ENCODE measurements around the gene MAPKBP1. TPM values are rescaled to one million over a fixed set of nuclear protein-coding genes. Genes with fewer than 3 reads are reported as not detected.
"Not testable (repeated sequence)": the region's sequence is repeated elsewhere in the genome, so short reads cannot be mapped to it uniquely, and the experiment has no call there.

MAPKBP1 gene, protein sequence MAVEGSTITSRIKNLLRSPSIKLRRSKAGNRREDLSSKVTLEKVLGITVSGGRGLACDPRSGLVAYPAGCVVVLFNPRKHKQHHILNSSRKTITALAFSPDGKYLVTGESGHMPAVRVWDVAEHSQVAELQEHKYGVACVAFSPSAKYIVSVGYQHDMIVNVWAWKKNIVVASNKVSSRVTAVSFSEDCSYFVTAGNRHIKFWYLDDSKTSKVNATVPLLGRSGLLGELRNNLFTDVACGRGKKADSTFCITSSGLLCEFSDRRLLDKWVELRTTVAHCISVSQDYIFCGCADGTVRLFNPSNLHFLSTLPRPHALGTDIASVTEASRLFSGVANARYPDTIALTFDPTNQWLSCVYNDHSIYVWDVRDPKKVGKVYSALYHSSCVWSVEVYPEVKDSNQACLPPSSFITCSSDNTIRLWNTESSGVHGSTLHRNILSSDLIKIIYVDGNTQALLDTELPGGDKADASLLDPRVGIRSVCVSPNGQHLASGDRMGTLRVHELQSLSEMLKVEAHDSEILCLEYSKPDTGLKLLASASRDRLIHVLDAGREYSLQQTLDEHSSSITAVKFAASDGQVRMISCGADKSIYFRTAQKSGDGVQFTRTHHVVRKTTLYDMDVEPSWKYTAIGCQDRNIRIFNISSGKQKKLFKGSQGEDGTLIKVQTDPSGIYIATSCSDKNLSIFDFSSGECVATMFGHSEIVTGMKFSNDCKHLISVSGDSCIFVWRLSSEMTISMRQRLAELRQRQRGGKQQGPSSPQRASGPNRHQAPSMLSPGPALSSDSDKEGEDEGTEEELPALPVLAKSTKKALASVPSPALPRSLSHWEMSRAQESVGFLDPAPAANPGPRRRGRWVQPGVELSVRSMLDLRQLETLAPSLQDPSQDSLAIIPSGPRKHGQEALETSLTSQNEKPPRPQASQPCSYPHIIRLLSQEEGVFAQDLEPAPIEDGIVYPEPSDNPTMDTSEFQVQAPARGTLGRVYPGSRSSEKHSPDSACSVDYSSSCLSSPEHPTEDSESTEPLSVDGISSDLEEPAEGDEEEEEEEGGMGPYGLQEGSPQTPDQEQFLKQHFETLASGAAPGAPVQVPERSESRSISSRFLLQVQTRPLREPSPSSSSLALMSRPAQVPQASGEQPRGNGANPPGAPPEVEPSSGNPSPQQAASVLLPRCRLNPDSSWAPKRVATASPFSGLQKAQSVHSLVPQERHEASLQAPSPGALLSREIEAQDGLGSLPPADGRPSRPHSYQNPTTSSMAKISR (N-terminal part only)
- total RNA-seq (2021) (29.3 and 30.7 TPM in 2 replicates), Bru-seq, nascent RNA (percentile 64 among the genes with signal in this experiment), BruChase-seq, experiment 1, labeled RNA remaining after a 2-hour chase (percentile 71 among the genes with signal in this experiment), BruChase-seq, experiment 2, labeled RNA remaining after a 6-hour chase (percentile 82 among the genes with signal in this experiment)
- long read RNA-seq, full-length matches to known transcripts, result 1 of 20 reads
- long read RNA-seq, partial matches to known transcripts, result 17 of 20 reads
- long read RNA-seq, other reads (novel, unspliced or antisense), result 2 of 20 reads

DNA sequence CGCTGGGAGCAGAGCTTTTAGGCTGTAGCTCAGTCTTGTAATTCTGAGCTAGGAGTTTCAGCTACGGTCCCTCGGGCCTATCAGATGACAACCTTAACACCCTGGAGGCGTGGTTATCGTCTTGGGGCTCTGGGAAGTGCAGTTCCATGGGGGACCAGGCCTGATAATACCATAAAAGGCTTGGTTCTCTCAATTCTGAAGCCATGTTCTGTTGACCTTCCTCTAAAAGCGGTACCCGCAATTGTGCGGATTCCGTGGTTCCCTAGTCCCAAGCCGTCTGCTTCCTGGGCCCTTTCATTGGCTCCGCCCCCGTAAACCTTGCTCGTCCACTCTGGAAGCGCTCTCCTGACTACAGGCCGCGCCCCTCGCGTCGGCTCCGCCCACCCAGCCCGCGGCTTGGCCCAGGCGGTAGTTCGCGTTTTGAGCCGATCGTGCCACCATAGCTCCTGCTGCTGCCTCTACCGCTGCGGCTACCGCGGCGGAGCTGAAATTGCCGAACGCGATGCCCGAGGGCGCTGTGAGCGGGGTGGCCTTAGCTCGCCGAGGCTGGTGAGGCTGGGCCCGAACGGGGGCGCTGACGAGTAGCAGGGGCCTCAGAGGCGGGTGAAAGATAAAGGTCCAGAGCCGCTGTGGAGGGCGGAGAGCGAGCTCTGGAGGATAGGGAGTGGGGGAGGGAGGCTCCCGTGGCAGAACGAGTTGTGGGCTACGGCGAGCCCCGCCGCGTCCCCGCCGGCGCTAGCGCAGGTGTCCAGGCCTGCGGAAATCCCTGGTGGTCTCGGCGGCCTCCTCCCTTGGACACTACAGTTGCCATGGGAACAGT lies at the start of gene MAPKBP1:
Gene MAPKBP1, plus strand, starts transcription at position 423 of the 820 bp plus-strand sequence. CDS start 792 bp downstream, outside the sequence.
- H3K27me3 ChIP-seq (replicated peaks; ENCODE audit: insufficient read depth, low read depth, low read length, poor library complexity), result no peaks in the 10 kb centered on the region
- ChIA-PET POLR2A (ENCODE audit: low non-redundant PET) (interaction anchor here (0.6 to 0.8 kb wide), 3 partner anchors 66 to 916 kb away, joined by 3 to 4 read pairs (median 3); no protein-coding TSS in a partner anchor), CTCF (interaction anchor here (0.5 to 3.9 kb wide), 10 partner anchors 33 to 1013 kb away, joined by 3 to 48 read pairs (median 3); no protein-coding TSS in a partner anchor)
- peak within 1 kb of the TSS; percentile 65 for H3K4me3 ChIP-seq (ENCODE audit: low read depth, low read length, poor library complexity, severe bottlenecking)
- BruUV-seq (replicated peaks), result no TSS peak
- H3K4me1 ChIP-seq (ENCODE audit: insufficient read depth, low read length, poor library complexity, severe bottlenecking), result peaks cover 35% of the 10 kb centered on the region
- H3K36me3 ChIP-seq (ENCODE audit: insufficient read depth, low read length, poor library complexity, severe bottlenecking), result no peaks in the 10 kb centered on the region
- DNase-seq (ENCODE audit: low spot score), result peak; percentile 99
- TF ChIP-seq, protein P1, sequence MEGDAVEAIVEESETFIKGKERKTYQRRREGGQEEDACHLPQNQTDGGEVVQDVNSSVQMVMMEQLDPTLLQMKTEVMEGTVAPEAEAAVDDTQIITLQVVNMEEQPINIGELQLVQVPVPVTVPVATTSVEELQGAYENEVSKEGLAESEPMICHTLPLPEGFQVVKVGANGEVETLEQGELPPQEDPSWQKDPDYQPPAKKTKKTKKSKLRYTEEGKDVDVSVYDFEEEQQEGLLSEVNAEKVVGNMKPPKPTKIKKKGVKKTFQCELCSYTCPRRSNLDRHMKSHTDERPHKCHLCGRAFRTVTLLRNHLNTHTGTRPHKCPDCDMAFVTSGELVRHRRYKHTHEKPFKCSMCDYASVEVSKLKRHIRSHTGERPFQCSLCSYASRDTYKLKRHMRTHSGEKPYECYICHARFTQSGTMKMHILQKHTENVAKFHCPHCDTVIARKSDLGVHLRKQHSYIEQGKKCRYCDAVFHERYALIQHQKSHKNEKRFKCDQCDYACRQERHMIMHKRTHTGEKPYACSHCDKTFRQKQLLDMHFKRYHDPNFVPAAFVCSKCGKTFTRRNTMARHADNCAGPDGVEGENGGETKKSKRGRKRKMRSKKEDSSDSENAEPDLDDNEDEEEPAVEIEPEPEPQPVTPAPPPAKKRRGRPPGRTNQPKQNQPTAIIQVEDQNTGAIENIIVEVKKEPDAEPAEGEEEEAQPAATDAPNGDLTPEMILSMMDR (conservative IDR thresholded peaks at IDR 0.05; ENCODE audit: low read depth, low read length), result peak; percentile 94
- TF ChIP-seq EZH2 (IDR thresholded peaks at IDR 0.05; ENCODE audit: borderline replicate concordance, low read depth, low read length, poor library complexity, severe bottlenecking), result no peak
- no peaks in the 10 kb centered on the region for H3K9me3 ChIP-seq (ENCODE audit: low read depth, low read length, poor library complexity, severe bottlenecking)
- peak within 1 kb of the TSS; percentile 78 for H3K27ac ChIP-seq (ENCODE audit: low read depth, low read length, poor library complexity, severe bottlenecking)
- intact Hi-C loops (cut with micrococcal nuclease; ENCODE audit: unreplicated experiment), result loop anchor here (2.0 kb wide), 1 partner anchor 37 kb away; no protein-coding TSS in a partner anchor

DNA sequence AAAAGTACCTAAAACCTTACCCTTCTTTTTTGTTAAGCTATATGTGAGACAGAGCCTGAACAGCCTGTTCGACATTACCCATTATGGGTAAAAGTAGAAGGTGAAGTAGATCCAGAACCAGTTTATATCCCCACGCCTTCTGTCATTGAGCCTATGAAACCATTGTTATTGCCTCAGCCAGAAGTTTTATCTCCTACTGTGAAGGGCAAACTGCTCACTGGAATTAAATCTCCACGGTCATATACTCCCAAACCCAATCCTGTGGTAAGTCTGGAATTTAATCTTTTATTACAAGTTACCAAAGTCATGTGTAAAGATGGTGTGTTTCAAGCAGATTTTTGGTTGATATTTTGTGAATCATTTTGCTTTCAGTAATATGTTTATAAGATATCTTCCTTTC lies 47.1 kb upstream of the MAPKBP1 start:
- CTCF ChIA-PET, result no interaction called here
- Histone ChIP-seq H3K27ac (ENCODE audit: low read depth, low read length, poor library complexity, severe bottlenecking) (no peak overlapping the region), H3K4me1 (ENCODE audit: insufficient read depth, low read length, poor library complexity, severe bottlenecking) (peaks cover 9% of the 10 kb centered on the region), H3K4me3 (ENCODE audit: low read depth, low read length, poor library complexity, severe bottlenecking) (no peak overlapping the region), H3K36me3 (ENCODE audit: insufficient read depth, low read length, poor library complexity, severe bottlenecking) (no peaks in the 10 kb centered on the region), H3K9me3 (ENCODE audit: low read depth, low read length, poor library complexity, severe bottlenecking) (no peaks in the 10 kb centered on the region), H3K27me3 (replicated peaks; ENCODE audit: insufficient read depth, low read depth, low read length, poor library complexity) (no peaks in the 10 kb centered on the region)
- intact Hi-C loops (cut with micrococcal nuclease; ENCODE audit: unreplicated experiment), result no loop called here
- TF ChIP-seq EZH2 (IDR thresholded peaks at IDR 0.05; ENCODE audit: borderline replicate concordance, low read depth, low read length, poor library complexity, severe bottlenecking), result no peak
- TF ChIP-seq, protein P1 (conservative IDR thresholded peaks at IDR 0.05; ENCODE audit: low read depth, low read length), result no peak
- POLR2A ChIA-PET (ENCODE audit: low non-redundant PET), result no interaction called here
- no peak for DNase-seq (ENCODE audit: low spot score)
- BruUV-seq (replicated peaks), result no TSS peak

DNA sequence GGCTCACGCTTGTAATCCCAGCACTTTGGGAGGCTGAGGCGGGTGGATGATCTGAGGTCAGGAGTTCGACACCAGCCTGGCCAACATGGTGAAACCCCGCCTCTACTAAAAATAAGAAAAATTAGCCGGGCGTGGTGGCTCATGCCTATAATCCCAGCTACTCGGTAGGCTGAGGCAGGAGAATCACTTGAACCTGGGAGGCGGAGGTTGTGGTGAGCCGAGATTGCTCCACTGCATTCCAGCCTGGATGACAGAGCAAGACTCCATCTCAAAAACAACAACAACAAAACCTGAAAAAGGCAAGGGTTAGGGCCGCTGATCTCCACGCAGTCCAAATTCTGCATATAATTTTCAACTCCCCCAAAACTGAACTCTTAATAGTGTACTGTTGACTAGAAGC lies 46.2 kb upstream of the MAPKBP1 start:
- CTCF ChIA-PET; DNase-seq (ENCODE audit: low spot score); POLR2A ChIA-PET (ENCODE audit: low non-redundant PET); H3K9me3 ChIP-seq (ENCODE audit: low read depth, low read length, poor library complexity, severe bottlenecking); H3K4me1 ChIP-seq (ENCODE audit: insufficient read depth, low read length, poor library complexity, severe bottlenecking); BruUV-seq (replicated peaks); H3K36me3 ChIP-seq (ENCODE audit: insufficient read depth, low read length, poor library complexity, severe bottlenecking); intact Hi-C loops (cut with micrococcal nuclease; ENCODE audit: unreplicated experiment); H3K4me3 ChIP-seq (ENCODE audit: low read depth, low read length, poor library complexity, severe bottlenecking); H3K27me3 ChIP-seq (replicated peaks; ENCODE audit: insufficient read depth, low read depth, low read length, poor library complexity); H3K27ac ChIP-seq (ENCODE audit: low read depth, low read length, poor library complexity, severe bottlenecking): not testable (repeated sequence)

All from A673 (cell line).